HEK293 (cell line): ENCODE results near the gene HAUS5.

Source experiments
- MYNN ChIP-seq: fragments of 450-650 bp; formaldehyde crosslinking; IDR thresholded peaks from 2 replicates; pipeline ENCODE4 v1.5.1; 2016; ENCODE audit warnings: missing biosample characterization, missing genetic modification characterization, borderline replicate concordance
- SP7 ChIP-seq: fragments of 450-650 bp; formaldehyde crosslinking; IDR thresholded peaks from 2 replicates; pipeline ENCODE4 v1.5.1; 2016; ENCODE audit warnings: missing biosample characterization, missing genetic modification characterization
- YY2 ChIP-seq: fragments of 450-650 bp; formaldehyde crosslinking; IDR thresholded peaks from 2 replicates; pipeline ENCODE4 v1.5.1; 2016; ENCODE audit warnings: missing biosample characterization, missing genetic modification characterization
- ZFP3 ChIP-seq: fragments of 450-650 bp; formaldehyde crosslinking; IDR thresholded peaks from 2 replicates; pipeline ENCODE4 v1.5.1; 2016; ENCODE audit warnings: low read depth, missing biosample characterization, missing genetic modification characterization
- ZFP69B ChIP-seq: fragments of 450-650 bp; formaldehyde crosslinking; IDR thresholded peaks from 2 replicates; pipeline ENCODE4 v1.5.1; 2016; ENCODE audit warnings: missing biosample characterization, missing genetic modification characterization
- ZNF16 ChIP-seq: fragments of 450-650 bp; formaldehyde crosslinking; IDR thresholded peaks from 2 replicates; pipeline ENCODE4 v1.5.1; 2016; ENCODE audit warnings: low read depth, missing biosample characterization, missing genetic modification characterization
- ZNF335 ChIP-seq: fragments of 450-650 bp; formaldehyde crosslinking; conservative IDR thresholded peaks from 2 replicates; pipeline ENCODE4 v1.5.1; 2016; ENCODE audit warnings: missing biosample characterization, missing genetic modification characterization
- ZNF366 ChIP-seq: fragments of 450-650 bp; formaldehyde crosslinking; conservative IDR thresholded peaks from 2 replicates; pipeline ENCODE4 v1.5.1; 2016; ENCODE audit warnings: missing biosample characterization, missing genetic modification characterization
- ZNF391 ChIP-seq: fragments of 450-650 bp; formaldehyde crosslinking; IDR thresholded peaks from 2 replicates; pipeline ENCODE4 v1.5.1; 2016; ENCODE audit warnings: low read depth, missing biosample characterization, missing genetic modification characterization, borderline replicate concordance
- ZNF394 ChIP-seq: fragments of 450-650 bp; formaldehyde crosslinking; IDR thresholded peaks from 2 replicates; pipeline ENCODE4 v1.5.1; 2016; ENCODE audit warnings: missing biosample characterization, missing genetic modification characterization, mild to moderate bottlenecking, moderate library complexity, borderline replicate concordance
- ZNF529 ChIP-seq: fragments of 450-650 bp; formaldehyde crosslinking; IDR thresholded peaks from 2 replicates; pipeline ENCODE4 v1.5.1; 2017; ENCODE audit warnings: missing genetic modification characterization, missing biosample characterization; ENCODE audit not compliant: insufficient replicate concordance
- ZNF629 ChIP-seq: fragments of 450-650 bp; formaldehyde crosslinking; IDR thresholded peaks from 2 replicates; pipeline ENCODE4 v1.5.1; 2017; ENCODE audit warnings: missing biosample characterization, missing genetic modification characterization
- ZNF707 ChIP-seq: fragments of 450-650 bp; formaldehyde crosslinking; IDR thresholded peaks from 2 replicates; pipeline ENCODE4 v1.5.1; 2016; ENCODE audit warnings: missing biosample characterization, missing genetic modification characterization
- TF ChIP-seq, protein P1 (sequence below): fragments of 450-650 bp; formaldehyde crosslinking; IDR thresholded peaks from 2 replicates; pipeline ENCODE4 v1.5.1; 2016; ENCODE audit warnings: missing biosample characterization, missing genetic modification characterization, borderline replicate concordance
- TF ChIP-seq, protein P2 (sequence below): fragments of 450-650 bp; formaldehyde crosslinking; IDR thresholded peaks from 2 replicates; pipeline ENCODE4 v1.5.1; 2016; ENCODE audit warnings: missing biosample characterization, missing genetic modification characterization
- TF ChIP-seq, protein P3 (sequence below): fragments of 450-650 bp; formaldehyde crosslinking; IDR thresholded peaks from 2 replicates; pipeline ENCODE4 v1.5.1; 2016; ENCODE audit warnings: missing biosample characterization, missing genetic modification characterization
- TF ChIP-seq, protein P4 (sequence below): fragments of 450-650 bp; formaldehyde crosslinking; IDR thresholded peaks from 2 replicates; pipeline ENCODE4; 2016; ENCODE audit warnings: missing biosample characterization, missing genetic modification characterization
- TF ChIP-seq, protein P5 (sequence below): fragments of 450-650 bp; formaldehyde crosslinking; IDR thresholded peaks from 2 replicates; pipeline ENCODE4 v1.5.1; 2017; ENCODE audit warnings: missing biosample characterization, missing genetic modification characterization
- TF ChIP-seq, protein P6 (sequence below): fragments of 450-650 bp; formaldehyde crosslinking; IDR thresholded peaks from 2 replicates; pipeline ENCODE4 v1.5.1; 2016; ENCODE audit warnings: missing biosample characterization, missing genetic modification characterization
- TF ChIP-seq, protein P7 (sequence below): fragments of 450-650 bp; formaldehyde crosslinking; IDR thresholded peaks from 2 replicates; pipeline ENCODE4 v1.5.1; 2016; ENCODE audit warnings: missing biosample characterization, missing genetic modification characterization
- TF ChIP-seq, protein P8 (sequence below): fragments of 450-650 bp; formaldehyde crosslinking; IDR thresholded peaks from 2 replicates; pipeline ENCODE4 v1.5.1; 2016; ENCODE audit warnings: missing biosample characterization, missing genetic modification characterization

HAUS5 gene

DNA sequence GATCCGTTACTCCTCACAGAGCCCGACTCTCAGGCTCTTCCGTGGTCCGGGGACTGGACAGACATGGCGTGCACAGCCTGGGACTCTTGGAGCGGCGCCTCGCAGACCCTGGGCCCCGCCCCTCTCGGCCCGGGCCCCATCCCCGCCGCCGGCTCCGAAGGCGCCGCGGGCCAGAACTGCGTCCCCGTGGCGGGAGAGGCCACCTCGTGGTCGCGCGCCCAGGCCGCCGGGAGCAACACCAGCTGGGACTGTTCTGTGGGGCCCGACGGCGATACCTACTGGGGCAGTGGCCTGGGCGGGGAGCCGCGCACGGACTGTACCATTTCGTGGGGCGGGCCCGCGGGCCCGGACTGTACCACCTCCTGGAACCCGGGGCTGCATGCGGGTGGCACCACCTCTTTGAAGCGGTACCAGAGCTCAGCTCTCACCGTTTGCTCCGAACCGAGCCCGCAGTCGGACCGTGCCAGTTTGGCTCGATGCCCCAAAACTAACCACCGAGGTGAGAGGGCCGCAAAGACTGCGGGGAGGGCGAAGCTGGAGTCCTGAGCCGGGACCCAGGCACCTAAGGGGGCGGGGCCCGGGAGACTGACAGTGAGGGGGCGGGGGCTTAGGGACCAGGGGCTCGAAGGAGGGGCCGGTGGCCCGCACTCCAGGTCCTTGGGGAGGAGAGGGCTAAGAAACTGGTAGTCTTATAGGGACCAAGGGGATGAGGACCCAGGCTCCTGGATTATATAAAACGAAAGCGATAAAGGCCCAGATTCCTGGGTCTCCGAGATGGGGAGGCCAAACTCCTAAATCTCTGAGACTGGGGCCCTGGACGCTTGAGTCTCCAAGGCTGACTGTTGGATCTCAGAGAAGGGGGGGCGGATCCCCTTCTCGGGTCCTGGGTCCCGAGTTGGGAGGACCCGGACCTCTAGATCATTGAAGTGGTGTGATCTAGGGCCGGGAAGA, 31.0 kb downstream of the HAUS5 start (continued):
- TF ChIP-seq, protein P1, sequence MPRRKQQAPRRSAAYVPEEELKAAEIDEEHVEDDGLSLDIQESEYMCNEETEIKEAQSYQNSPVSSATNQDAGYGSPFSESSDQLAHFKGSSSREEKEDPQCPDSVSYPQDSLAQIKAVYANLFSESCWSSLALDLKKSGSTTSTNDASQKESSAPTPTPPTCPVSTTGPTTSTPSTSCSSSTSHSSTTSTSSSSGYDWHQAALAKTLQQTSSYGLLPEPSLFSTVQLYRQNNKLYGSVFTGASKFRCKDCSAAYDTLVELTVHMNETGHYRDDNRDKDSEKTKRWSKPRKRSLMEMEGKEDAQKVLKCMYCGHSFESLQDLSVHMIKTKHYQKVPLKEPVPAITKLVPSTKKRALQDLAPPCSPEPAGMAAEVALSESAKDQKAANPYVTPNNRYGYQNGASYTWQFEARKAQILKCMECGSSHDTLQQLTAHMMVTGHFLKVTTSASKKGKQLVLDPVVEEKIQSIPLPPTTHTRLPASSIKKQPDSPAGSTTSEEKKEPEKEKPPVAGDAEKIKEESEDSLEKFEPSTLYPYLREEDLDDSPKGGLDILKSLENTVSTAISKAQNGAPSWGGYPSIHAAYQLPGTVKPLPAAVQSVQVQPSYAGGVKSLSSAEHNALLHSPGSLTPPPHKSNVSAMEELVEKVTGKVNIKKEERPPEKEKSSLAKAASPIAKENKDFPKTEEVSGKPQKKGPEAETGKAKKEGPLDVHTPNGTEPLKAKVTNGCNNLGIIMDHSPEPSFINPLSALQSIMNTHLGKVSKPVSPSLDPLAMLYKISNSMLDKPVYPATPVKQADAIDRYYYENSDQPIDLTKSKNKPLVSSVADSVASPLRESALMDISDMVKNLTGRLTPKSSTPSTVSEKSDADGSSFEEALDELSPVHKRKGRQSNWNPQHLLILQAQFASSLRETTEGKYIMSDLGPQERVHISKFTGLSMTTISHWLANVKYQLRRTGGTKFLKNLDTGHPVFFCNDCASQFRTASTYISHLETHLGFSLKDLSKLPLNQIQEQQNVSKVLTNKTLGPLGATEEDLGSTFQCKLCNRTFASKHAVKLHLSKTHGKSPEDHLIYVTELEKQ (tag by site-specific recombination), result peak; percentile 9; the same call in 1 of the 2 replicates
- TF ChIP-seq, protein P2, sequence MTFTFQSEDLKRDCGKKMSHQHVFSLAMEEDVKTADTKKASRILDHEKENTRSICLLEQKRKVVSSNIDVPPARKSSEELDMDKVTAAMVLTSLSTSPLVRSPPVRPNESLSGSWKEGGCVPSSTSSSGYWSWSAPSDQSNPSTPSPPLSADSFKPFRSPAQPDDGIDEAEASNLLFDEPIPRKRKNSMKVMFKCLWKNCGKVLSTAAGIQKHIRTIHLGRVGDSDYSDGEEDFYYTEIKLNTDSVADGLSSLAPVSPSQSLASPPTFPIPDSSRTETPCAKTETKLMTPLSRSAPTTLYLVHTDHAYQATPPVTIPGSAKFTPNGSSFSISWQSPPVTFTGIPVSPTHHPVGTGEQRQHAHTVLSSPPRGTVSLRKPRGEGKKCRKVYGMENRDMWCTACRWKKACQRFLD (tag by site-specific recombination), result no peak
- TF ChIP-seq, protein P3, sequence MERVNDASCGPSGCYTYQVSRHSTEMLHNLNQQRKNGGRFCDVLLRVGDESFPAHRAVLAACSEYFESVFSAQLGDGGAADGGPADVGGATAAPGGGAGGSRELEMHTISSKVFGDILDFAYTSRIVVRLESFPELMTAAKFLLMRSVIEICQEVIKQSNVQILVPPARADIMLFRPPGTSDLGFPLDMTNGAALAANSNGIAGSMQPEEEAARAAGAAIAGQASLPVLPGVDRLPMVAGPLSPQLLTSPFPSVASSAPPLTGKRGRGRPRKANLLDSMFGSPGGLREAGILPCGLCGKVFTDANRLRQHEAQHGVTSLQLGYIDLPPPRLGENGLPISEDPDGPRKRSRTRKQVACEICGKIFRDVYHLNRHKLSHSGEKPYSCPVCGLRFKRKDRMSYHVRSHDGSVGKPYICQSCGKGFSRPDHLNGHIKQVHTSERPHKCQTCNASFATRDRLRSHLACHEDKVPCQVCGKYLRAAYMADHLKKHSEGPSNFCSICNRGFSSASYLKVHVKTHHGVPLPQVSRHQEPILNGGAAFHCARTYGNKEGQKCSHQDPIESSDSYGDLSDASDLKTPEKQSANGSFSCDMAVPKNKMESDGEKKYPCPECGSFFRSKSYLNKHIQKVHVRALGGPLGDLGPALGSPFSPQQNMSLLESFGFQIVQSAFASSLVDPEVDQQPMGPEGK, result peak; percentile 99
- TF ChIP-seq ZFP69B (tag by site-specific recombination), result peak; percentile 100
- peak; percentile 27; the same call in 1 of the 2 replicates for TF ChIP-seq MYNN
- TF ChIP-seq ZNF335 (tag by site-specific recombination), result peak; percentile 97
- no peak for TF ChIP-seq ZNF529
- TF ChIP-seq ZNF391 (tag by site-specific recombination), result peak; percentile 99
- TF ChIP-seq, protein P4, sequence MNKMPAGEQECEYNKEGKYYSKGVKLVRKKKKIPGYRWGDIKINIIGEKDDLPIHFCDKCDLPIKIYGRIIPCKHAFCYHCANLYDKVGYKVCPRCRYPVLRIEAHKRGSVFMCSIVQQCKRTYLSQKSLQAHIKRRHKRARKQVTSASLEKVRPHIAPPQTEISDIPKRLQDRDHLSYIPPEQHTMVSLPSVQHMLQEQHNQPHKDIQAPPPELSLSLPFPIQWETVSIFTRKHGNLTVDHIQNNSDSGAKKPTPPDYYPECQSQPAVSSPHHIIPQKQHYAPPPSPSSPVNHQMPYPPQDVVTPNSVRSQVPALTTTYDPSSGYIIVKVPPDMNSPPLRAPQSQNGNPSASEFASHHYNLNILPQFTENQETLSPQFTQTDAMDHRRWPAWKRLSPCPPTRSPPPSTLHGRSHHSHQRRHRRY (tag by site-specific recombination), result peak; percentile 94
- TF ChIP-seq, protein P5, sequence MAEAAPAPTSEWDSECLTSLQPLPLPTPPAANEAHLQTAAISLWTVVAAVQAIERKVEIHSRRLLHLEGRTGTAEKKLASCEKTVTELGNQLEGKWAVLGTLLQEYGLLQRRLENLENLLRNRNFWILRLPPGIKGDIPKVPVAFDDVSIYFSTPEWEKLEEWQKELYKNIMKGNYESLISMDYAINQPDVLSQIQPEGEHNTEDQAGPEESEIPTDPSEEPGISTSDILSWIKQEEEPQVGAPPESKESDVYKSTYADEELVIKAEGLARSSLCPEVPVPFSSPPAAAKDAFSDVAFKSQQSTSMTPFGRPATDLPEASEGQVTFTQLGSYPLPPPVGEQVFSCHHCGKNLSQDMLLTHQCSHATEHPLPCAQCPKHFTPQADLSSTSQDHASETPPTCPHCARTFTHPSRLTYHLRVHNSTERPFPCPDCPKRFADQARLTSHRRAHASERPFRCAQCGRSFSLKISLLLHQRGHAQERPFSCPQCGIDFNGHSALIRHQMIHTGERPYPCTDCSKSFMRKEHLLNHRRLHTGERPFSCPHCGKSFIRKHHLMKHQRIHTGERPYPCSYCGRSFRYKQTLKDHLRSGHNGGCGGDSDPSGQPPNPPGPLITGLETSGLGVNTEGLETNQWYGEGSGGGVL (tag by site-specific recombination), result peak; percentile 71
- TF ChIP-seq, protein P6, sequence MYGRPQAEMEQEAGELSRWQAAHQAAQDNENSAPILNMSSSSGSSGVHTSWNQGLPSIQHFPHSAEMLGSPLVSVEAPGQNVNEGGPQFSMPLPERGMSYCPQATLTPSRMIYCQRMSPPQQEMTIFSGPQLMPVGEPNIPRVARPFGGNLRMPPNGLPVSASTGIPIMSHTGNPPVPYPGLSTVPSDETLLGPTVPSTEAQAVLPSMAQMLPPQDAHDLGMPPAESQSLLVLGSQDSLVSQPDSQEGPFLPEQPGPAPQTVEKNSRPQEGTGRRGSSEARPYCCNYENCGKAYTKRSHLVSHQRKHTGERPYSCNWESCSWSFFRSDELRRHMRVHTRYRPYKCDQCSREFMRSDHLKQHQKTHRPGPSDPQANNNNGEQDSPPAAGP (tag by site-specific recombination), result peak; percentile 99
- no peak for TF ChIP-seq ZNF707 (tag by site-specific recombination)
- TF ChIP-seq, protein P7, sequence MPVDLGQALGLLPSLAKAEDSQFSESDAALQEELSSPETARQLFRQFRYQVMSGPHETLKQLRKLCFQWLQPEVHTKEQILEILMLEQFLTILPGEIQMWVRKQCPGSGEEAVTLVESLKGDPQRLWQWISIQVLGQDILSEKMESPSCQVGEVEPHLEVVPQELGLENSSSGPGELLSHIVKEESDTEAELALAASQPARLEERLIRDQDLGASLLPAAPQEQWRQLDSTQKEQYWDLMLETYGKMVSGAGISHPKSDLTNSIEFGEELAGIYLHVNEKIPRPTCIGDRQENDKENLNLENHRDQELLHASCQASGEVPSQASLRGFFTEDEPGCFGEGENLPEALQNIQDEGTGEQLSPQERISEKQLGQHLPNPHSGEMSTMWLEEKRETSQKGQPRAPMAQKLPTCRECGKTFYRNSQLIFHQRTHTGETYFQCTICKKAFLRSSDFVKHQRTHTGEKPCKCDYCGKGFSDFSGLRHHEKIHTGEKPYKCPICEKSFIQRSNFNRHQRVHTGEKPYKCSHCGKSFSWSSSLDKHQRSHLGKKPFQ (tag by site-specific recombination), result peak; percentile 54
- no peak for TF ChIP-seq ZFP3 (tag by site-specific recombination)
- TF ChIP-seq ZNF16, result no peak
- TF ChIP-seq ZNF629 (tag by site-specific recombination), result peak; percentile 90
- peak; percentile 81 for TF ChIP-seq ZNF394 (tag by site-specific recombination)
- TF ChIP-seq YY2 (tag by site-specific recombination), result no peak
- TF ChIP-seq SP7 (tag by site-specific recombination), result peak; percentile 97
- TF ChIP-seq, protein P8, sequence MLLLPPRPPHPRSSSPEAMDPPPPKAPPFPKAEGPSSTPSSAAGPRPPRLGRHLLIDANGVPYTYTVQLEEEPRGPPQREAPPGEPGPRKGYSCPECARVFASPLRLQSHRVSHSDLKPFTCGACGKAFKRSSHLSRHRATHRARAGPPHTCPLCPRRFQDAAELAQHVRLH (tag by site-specific recombination), result peak; percentile 93
- peak; percentile 58 for TF ChIP-seq ZNF366 (tag by site-specific recombination)
